GM10266 (cell line): ENCODE results near the gene CENPM.

ENCODE experiments used
- DNase-seq: peaks from one replicate; pipeline ENCODE4 v3.0.0; 2012; ENCODE audit errors: extremely low spot score
- TF ChIP-seq, protein P1 (sequence below): IDR thresholded peaks from 2 replicates; pipeline ENCODE4 v1.5.1; 2012; ENCODE audit warnings: mild to moderate bottlenecking, low read depth; ENCODE audit not compliant: control insufficient read depth, insufficient read depth; ENCODE audit errors: missing control alignments

Gene CENPM, protein sequence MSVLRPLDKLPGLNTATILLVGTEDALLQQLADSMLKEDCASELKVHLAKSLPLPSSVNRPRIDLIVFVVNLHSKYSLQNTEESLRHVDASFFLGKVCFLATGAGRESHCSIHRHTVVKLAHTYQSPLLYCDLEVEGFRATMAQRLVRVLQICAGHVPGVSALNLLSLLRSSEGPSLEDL

DNA sequence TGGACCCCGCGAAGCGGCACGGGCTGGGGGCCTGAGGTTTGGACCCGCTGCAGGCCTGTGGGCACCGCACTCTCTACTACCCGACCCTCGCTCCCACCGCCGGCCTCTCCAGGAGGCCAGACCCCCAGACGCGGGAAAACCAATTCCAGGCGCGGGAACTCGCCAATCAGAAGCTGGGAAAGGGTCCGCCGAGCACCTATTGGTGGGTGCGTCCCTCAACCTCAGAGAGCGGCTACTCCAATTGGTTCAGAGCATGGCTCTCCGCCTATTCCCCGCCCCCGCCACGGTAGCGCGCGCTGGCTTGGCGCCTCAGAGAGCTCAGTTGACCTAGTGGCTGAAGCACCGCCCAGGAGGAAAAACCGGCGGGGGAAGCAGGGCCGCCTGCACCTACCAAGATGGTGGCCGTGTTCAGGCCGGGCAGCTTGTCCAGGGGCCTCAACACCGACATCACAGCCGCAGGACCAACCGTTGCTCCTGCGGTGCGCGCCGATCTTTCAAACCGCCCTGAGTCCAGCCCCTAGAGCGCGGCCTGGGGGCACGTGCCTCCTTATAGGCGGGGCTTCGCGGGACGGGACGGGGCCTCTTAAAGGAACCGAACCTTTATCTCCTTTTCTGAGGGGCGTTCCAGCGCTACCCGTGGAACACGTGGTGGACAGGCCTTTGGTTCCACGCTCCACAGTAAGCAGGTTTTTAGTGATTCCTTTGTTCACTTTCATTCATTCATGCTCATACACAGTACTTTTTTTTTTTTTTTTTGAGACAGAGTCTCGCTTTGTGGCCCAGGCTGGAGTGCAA lies at the start of gene CENPM:
Gene CENPM (minus strand): TSS at position 524 of the 795 bp plus-strand sequence. CDS start 76 bp downstream, at position 448.
- TF ChIP-seq, protein P1, sequence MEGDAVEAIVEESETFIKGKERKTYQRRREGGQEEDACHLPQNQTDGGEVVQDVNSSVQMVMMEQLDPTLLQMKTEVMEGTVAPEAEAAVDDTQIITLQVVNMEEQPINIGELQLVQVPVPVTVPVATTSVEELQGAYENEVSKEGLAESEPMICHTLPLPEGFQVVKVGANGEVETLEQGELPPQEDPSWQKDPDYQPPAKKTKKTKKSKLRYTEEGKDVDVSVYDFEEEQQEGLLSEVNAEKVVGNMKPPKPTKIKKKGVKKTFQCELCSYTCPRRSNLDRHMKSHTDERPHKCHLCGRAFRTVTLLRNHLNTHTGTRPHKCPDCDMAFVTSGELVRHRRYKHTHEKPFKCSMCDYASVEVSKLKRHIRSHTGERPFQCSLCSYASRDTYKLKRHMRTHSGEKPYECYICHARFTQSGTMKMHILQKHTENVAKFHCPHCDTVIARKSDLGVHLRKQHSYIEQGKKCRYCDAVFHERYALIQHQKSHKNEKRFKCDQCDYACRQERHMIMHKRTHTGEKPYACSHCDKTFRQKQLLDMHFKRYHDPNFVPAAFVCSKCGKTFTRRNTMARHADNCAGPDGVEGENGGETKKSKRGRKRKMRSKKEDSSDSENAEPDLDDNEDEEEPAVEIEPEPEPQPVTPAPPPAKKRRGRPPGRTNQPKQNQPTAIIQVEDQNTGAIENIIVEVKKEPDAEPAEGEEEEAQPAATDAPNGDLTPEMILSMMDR: no peak
- DNase-seq: peak; percentile 84

DNA sequence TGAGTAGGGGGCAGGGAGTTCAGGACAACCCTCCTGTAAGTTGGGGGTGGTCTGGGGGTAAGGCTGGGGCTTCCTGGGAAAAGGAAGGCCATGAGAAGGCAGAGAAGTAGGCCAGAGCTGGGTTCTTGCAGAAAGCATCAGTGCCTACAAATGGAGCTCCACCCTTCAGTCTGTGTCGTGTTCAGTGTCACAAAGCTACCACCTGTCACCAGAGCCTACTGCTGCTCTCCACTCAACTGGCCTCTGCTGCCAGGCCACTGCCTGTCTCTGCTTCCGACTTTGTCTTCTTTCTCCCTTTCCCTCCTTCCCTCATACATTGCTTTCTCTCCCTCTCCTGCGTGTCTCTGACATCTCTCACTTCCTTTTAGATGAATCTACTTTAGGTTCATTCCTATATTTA lies 48.3 kb upstream of the CENPM start:
- TF ChIP-seq, protein P1: no peak
- DNase-seq: no peak

DNA sequence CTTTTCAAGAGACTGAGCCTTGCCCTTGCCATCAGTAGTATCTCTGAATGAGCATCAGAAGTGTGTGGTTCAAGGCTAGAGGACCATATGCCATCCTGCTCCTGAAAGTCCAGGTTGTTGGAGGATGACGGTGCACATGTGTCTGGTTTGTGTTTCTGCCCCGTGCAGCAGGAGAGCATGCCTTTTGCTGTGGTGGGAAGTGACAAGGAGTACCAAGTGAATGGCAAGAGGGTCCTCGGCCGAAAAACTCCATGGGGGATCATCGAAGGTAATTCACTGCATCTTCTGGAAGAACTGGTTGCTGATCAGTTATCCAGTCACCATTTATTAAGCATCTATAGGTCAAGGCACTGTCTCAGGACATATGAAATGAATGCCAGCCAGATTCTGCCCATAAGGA lies 45.5 kb upstream of the CENPM start:
- DNase-seq: no peak
- TF ChIP-seq, protein P1: no peak

DNA sequence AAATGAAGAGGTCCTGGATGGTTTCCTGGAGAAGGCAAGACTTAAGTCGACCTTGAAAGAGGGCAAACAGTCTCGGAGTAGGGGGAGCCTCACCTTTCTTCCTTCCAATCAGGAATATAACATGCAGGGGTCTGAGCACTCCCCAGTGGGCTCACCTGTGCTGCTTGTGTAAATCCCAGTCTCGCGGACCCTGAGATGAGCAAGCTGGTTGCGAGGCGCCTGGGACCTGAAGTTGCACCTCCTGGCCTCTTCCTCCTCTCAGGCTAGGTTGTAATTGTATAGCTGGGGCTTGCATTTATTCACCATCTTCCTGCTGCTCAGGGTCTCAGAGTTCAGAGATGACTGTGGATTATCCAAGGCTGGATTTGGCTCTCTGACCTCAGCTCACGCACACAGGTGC lies 44.2 kb upstream of the CENPM start:
- TF ChIP-seq, protein P1: no peak

DNA sequence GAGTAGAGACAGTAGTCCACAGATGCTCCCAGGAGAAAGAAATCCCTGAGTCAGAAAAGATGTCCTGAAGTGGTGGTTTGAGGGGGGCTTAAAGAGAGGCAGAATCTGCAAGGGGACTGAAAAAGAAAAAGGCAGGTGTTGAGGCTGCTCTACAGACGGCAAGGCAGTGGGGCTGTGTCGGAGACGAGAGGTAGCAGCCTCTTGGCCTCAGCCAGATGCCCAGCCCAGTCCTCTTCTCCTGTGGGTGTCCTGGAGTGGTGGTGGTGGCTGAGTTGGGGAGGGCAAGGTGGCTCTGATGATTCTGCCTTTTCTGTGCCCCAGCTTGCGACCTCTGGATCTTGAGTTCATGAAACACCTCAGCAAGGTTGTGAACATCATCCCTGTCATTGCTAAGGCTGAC lies 42.3 kb upstream of the CENPM start:
- DNase-seq: no peak
- TF ChIP-seq, protein P1: no peak

More for the DNA sequence above, 44.2 kb upstream of the CENPM start:
- DNase-seq: no peak

- TF ChIP-seq, protein P1: no peak
- no peak for DNase-seq
Measured at GRCh38 chr22:41987276-41987675, 40.3 kb upstream of the CENPM start.
